ENCODE measurements around the gene GTPBP2. TPM values are rescaled to one million over a fixed set of nuclear protein-coding genes. Genes with fewer than 3 reads are reported as not detected.
A peak's percentile ranks its signal among the peaks of the same experiment; 100 is the strongest.

Gene GTPBP2
- total and polyA plus RNA-seq, 12 donors = 19.5 to 37.9 (median 25.5) TPM

DNA sequence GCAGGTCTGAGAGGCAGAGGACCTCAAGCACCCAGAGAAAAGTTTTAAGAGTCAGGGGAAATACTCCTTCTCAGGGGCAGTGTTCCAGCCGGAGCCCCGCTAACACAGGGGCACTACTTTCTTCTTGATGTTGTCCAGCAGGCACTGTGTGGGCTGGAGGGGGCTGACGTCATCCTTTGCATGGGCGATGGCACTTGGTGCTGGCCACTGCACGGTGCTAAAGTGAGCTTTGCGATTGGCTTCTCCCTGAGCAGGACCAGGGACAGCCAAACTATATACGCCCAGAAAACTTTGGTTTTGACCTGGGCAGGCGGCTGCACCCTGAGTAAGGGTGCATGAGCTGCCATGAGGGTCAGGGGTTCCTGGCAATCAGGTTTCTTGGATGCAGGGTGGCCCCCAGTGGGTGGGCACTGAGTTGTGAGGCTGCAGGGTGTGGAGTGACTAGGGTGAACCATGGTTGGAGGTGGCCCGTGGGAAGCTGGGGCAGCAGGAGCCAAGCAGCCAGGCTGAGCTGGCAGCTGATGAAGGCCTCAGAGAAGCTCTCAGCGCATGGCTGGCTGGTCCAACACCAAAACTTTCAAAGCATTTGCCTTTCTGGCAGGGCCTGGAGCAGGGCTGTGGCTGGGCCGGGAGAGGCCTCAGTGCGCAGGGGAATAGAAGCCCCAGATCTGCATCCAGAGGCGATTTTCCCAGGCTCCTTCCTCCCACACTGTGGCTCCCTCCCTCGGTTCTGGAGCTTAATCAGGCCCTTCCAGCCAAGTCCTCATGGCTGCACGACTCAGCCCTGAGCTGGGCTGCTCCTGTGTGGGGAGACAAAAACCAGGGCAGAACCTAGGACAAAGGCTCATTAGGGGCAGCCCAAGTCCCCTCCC is 40.2 kb upstream of the GTPBP2 start:
- peak; percentile 62 to 81 (median 70) for ATAC-seq
- Histone ChIP-seq H3K27me3 (no peaks in the 10 kb centered on the region), H3K4me3 (no peak overlapping the region), H3K9me3 (no peaks in the 10 kb centered on the region), H3K27ac (peak overlapping the region; percentile 19 to 85 (median 78)), H3K36me3 (peaks cover 0 to 41% (median 21%) of the 10 kb centered on the region in 9 donors), H3K4me1 (peaks cover 26 to 49% (median 41%) of the 10 kb centered on the region in 9 donors)
- TF ChIP-seq, protein P1, sequence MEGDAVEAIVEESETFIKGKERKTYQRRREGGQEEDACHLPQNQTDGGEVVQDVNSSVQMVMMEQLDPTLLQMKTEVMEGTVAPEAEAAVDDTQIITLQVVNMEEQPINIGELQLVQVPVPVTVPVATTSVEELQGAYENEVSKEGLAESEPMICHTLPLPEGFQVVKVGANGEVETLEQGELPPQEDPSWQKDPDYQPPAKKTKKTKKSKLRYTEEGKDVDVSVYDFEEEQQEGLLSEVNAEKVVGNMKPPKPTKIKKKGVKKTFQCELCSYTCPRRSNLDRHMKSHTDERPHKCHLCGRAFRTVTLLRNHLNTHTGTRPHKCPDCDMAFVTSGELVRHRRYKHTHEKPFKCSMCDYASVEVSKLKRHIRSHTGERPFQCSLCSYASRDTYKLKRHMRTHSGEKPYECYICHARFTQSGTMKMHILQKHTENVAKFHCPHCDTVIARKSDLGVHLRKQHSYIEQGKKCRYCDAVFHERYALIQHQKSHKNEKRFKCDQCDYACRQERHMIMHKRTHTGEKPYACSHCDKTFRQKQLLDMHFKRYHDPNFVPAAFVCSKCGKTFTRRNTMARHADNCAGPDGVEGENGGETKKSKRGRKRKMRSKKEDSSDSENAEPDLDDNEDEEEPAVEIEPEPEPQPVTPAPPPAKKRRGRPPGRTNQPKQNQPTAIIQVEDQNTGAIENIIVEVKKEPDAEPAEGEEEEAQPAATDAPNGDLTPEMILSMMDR (IDR thresholded peaks at IDR 0.05) = peak in 1 of 9 donors; percentile 11
- WGBS, 2 donors = 36 to 37% methylated on average over 15 of the region's 15 CpGs
- intact Hi-C loops (cut with DNase I) = loop anchor here (2.0 to 10.0 kb wide), 13 partner anchors 48 to 410 kb away; partner anchors contain the start of gene VEGFA (in 1 of the 10)
- DNase-seq = peak; percentile 72 to 77

DNA sequence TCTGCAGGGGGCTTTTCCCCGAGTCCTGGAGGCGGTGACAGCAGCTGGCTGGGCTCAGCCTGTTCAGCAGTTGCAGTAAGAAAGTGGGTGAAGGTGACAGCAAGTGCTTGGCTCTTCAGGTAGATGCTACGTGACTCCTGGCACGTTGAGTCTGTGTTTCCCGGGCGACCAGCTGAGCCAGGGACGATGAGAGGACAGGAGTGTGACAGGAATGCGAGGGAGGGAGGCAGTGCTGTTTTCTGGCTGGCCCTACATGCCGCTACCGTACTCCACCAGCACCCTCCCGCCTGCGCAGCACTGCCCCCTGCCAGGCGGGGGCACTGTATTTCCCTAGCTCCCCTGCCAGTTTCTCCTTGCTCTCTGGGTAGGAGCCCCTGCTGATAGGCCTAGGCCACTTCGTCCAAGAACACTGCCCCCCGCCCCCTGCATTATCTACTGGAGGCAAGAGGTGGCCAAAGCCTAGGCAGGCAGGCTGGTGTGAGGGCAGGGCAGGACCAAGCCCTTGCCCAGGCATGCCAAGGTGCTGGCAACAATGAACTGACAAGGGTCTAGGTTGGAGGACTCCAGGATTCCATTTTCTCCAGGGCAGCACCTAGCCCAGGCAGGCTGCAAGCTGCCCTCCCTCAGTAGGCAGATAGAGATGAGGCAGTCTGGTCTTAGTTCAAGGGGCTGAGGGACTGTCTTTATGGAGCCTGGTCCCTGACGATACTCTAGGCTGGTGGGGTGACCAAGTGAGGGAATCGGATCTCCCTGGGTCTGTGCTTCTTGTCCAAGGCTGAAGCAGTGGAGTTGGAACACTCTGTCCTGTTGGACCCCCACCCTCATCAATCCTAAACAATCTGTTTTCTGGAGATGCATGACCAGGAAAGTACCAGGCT is 39.3 kb upstream of the GTPBP2 start:
- Histone ChIP-seq H3K4me3 (no peak overlapping the region), H3K27ac (peak overlapping the region in 9 of 10 donors; percentile 19 to 85 (median 79)), H3K36me3 (peaks cover 0 to 32% (median 12%) of the 10 kb centered on the region in 9 donors), H3K27me3 (no peaks in the 10 kb centered on the region), H3K4me1 (peaks cover 26 to 49% (median 41%) of the 10 kb centered on the region in 9 donors), H3K9me3 (no peaks in the 10 kb centered on the region)
- DNase-seq (peak; percentile 57 to 59), ATAC-seq (peak; percentile 44 to 76 (median 67))
- intact Hi-C loops (cut with DNase I) = loop anchor here (2.0 to 10.0 kb wide), 13 partner anchors 49 to 410 kb away; partner anchors contain the start of gene VEGFA (in 1 of the 10)
- TF ChIP-seq, protein P1 (IDR thresholded peaks at IDR 0.05) = peak; percentile 22 to 67 (median 55)
- 18 to 26% methylated on average over 17 of the region's 17 CpGs for WGBS, 2 donors

- H3K27me3 ChIP-seq = no peaks in the 10 kb centered on the region
- peak overlapping the region in 8 of 10 donors; percentile 19 to 85 (median 80) for H3K27ac ChIP-seq
- peaks cover 0 to 23% (median 10%) of the 10 kb centered on the region in 9 donors for H3K36me3 ChIP-seq
- intact Hi-C loops (cut with DNase I) = loop anchor here (1.0 to 10.0 kb wide), 15 partner anchors 50 to 412 kb away; partner anchors contain the start of gene VEGFA (in 1 of the 10)
- WGBS, 2 donors = 11 to 13% methylated on average over 16 of the region's 16 CpGs
- no peaks in the 10 kb centered on the region for H3K9me3 ChIP-seq
- peak overlapping the region in 3 of 10 donors; percentile 15 to 24 (median 22) for H3K4me3 ChIP-seq
- TF ChIP-seq, protein P1 (IDR thresholded peaks at IDR 0.05) = peak; percentile 85 to 98 (median 95)
- peaks cover 26 to 47% (median 41%) of the 10 kb centered on the region in 9 donors for H3K4me1 ChIP-seq
- ATAC-seq (peak; percentile 49 to 75 (median 59)), DNase-seq (peak; percentile 83 to 85)
These were observed 38.4 kb upstream of the GTPBP2 start for GRCh38 chr6:43667245-43668150.

All from heart right ventricle (tissue), 16 donors.